CD8-positive, alpha-beta memory T cell (primary cell): Measurements from ENCODE around the gene DIP2A. TPM values are rescaled to one million over a fixed set of nuclear protein-coding genes. Genes with fewer than 3 reads are reported as not detected.

Experiments
- CTCF ChIA-PET: fragments of 350-600 bp; sonication (Branson Sonifier 250); formaldehyde crosslinking; loops from one replicate; lab custom pipeline; 2021; ENCODE audit warnings: antibody characterized with exemption; lab: Charles Lee
- POLR2A ChIA-PET: fragments of 350-600 bp; sonication (Branson Sonifier 250); formaldehyde crosslinking; loops from one replicate; lab custom pipeline; 2021; ENCODE audit warnings: antibody characterized with exemption; lab: Charles Lee
- DNase-seq, 5 donors: peaks; one replicate each; pipeline versions ENCODE4 v3.0.0 to v3.0.0-alpha.2; 2020 to 2022; ENCODE audit warnings: mixed read lengths in 1 of 5
- H3K27ac ChIP-seq: one replicate; pipeline ENCODE4 v1.7.0; 2013; ENCODE audit warnings: low read depth, mild to moderate bottlenecking, low read length, moderate library complexity
- H3K27me3 ChIP-seq: 2 replicates; pipeline ENCODE4 v1.7.0; 2013; ENCODE audit warnings: low read length, mild to moderate bottlenecking; ENCODE audit not compliant: insufficient read depth, poor library complexity, severe bottlenecking
- H3K36me3 ChIP-seq: 2 replicates; pipeline ENCODE4 v1.7.0; 2013; ENCODE audit warnings: mild to moderate bottlenecking, low read length, moderate library complexity; ENCODE audit not compliant: insufficient read depth
- H3K4me1 ChIP-seq: 2 replicates; pipeline ENCODE4 v1.7.0; 2013; ENCODE audit warnings: mild to moderate bottlenecking, low read length, moderate library complexity; ENCODE audit not compliant: insufficient read depth
- H3K4me3 ChIP-seq: 2 replicates; pipeline ENCODE4 v1.7.0; 2013; ENCODE audit warnings: mild to moderate bottlenecking, low read length
- H3K9me3 ChIP-seq: 2 replicates; pipeline ENCODE4 v1.7.0; 2013; ENCODE audit warnings: mild to moderate bottlenecking, low read length
- H3K27ac Mint-ChIP-seq, 8 donors: one replicate each; pipeline ENCODE4 v1.8.0; 2020 to 2021; ENCODE audit warnings: mixed read lengths in 8 of 8, mild to moderate bottlenecking in 6 of 8, inconsistent platforms in 3 of 8, moderate library complexity in 3 of 8
- H3K27me3 Mint-ChIP-seq, 2 donors: one replicate each; pipeline ENCODE4 v1.8.0; 2020 to 2021; ENCODE audit warnings: mixed read lengths in 2 of 2, mild to moderate bottlenecking in 1 of 2, moderate library complexity in 1 of 2
- H3K36me3 Mint-ChIP-seq, 3 donors: one replicate each; pipeline ENCODE4 v1.8.0; 2020 to 2021; ENCODE audit warnings: mixed read lengths in 3 of 3, inconsistent platforms in 1 of 3, mild to moderate bottlenecking in 1 of 3
- H3K4me1 Mint-ChIP-seq, 3 donors: one replicate each; pipeline ENCODE4 v1.8.0; 2020 to 2021; ENCODE audit warnings: mixed read lengths in 3 of 3, inconsistent platforms in 1 of 3, mild to moderate bottlenecking in 1 of 3
- H3K4me3 Mint-ChIP-seq, 7 donors: one replicate each; pipeline ENCODE4 v1.8.0; 2020 to 2021; ENCODE audit warnings: mixed read lengths in 7 of 7, mild to moderate bottlenecking in 6 of 7, moderate library complexity in 4 of 7, inconsistent platforms in 2 of 7
- H3K9me3 Mint-ChIP-seq, 5 donors: one replicate each; pipeline ENCODE4 v1.8.0; 2020 to 2022; ENCODE audit warnings: mixed read lengths in 5 of 5, mild to moderate bottlenecking in 3 of 5, moderate library complexity in 2 of 5, inconsistent platforms in 1 of 5
- polyA plus RNA-seq: library from polyadenylated mRNA; unstranded; fragments of 300-500 nt; fragmentation: Illumina TruSeq; gene quantifications from one replicate; pipeline ENCODE4 v1.2.3, GENCODE V29; 2021
- total RNA-seq, 2 experiments: library from RNA; stranded (reverse); gene quantifications; one replicate each; pipeline ENCODE4 v1.2.3, GENCODE V29; 2021

Gene DIP2A
- total and polyA plus RNA-seq, 3 experiments from 2014 or later = 29.7 to 32.6 (median 29.9) TPM

GRCh38 chr21:46594276-46594675 lies 135.6 kb downstream of the DIP2A start:
- peaks cover 3% of the 10 kb centered on the region for H3K9me3 ChIP-seq
- H3K27me3 ChIP-seq = no peaks in the 10 kb centered on the region
- ChIA-PET CTCF (no interaction called here), POLR2A (no interaction called here)
- peaks cover 10 to 38% (median 35%) of the 10 kb centered on the region in 5 donors for H3K9me3 Mint-ChIP-seq
- H3K27ac Mint-ChIP-seq = no peak overlapping the region
- no peak for DNase-seq
- peaks cover 10% of the 10 kb centered on the region for H3K4me1 ChIP-seq
- H3K4me1 Mint-ChIP-seq = peaks cover 1 to 2% (median 2%) of the 10 kb centered on the region in 3 donors
- peaks cover 0 to 32% (median 0%) of the 10 kb centered on the region in 3 donors for H3K36me3 Mint-ChIP-seq
- no peak overlapping the region for H3K4me3 ChIP-seq
- no peaks in the 10 kb centered on the region for H3K36me3 ChIP-seq
- H3K4me3 Mint-ChIP-seq = no peak overlapping the region
- no peak overlapping the region for H3K27ac ChIP-seq
- no peaks in the 10 kb centered on the region for H3K27me3 Mint-ChIP-seq

DNA sequence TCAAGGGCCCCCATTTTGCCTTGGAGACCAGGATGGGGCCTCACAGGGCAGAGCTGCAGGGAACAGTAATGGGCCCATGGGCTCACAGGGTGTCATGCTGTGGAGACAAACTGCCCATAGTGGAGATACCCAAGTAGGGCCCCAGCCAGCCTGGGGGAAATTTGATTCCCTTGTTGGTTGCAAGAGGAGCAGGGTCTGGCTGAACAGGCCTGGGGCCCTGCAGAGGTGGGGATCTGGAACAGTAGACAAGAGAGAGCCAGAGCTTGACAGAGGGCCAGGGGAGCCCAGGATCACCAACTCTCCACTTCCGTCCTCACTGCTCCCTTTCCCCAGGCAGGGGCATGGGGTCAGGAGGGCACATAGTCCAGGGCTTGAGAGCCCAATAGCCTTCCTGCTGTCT lies 137.5 kb downstream of the DIP2A start:
- Histone ChIP-seq H3K4me3 (no peak overlapping the region), H3K27ac (no peak overlapping the region), H3K9me3 (peaks cover 3% of the 10 kb centered on the region), H3K36me3 (no peaks in the 10 kb centered on the region), H3K4me1 (peaks cover 13% of the 10 kb centered on the region), H3K27me3 (no peaks in the 10 kb centered on the region)
- H3K27ac Mint-ChIP-seq = no peak overlapping the region
- ChIA-PET CTCF (no interaction called here), POLR2A (no interaction called here)
- no peaks in the 10 kb centered on the region for H3K27me3 Mint-ChIP-seq
- H3K9me3 Mint-ChIP-seq = peaks cover 0 to 22% (median 19%) of the 10 kb centered on the region in 5 donors
- H3K36me3 Mint-ChIP-seq = peaks cover 0 to 14% (median 0%) of the 10 kb centered on the region in 3 donors
- peaks cover 0 to 12% (median 4%) of the 10 kb centered on the region in 3 donors for H3K4me1 Mint-ChIP-seq
- no peak overlapping the region for H3K4me3 Mint-ChIP-seq
- no peak for DNase-seq

DNA sequence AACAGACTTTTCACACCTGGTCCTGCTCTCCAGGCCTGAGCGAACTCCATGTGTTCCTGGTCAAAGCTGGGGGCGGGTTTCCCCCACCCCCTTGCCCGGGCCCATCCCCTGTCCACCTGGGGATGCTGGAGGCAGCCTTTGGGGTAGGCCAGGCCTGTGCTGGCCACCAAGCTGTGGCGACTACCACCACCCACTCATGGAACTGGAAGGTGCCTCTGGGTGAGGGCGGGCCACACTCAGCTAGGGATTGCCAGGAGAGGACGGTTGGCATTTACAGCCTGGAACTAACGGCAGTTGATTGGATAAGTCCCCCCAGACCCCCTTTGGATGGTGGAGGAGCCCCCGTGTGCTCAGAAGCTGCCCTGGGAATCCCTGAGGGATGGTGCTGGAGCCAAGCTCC lies 138.3 kb downstream of the DIP2A start:
- CTCF ChIA-PET = no interaction called here
- peak overlapping the region in 1 of 8 donors; percentile 60 for H3K27ac Mint-ChIP-seq

GRCh38 chr21:46597896-46598343 lies 139.2 kb downstream of the DIP2A start:
- no peaks in the 10 kb centered on the region for H3K36me3 ChIP-seq
- Mint-ChIP-seq H3K9me3 (peaks cover 0 to 10% (median 4%) of the 10 kb centered on the region in 5 donors), H3K27ac (peak overlapping the region in 1 of 8 donors; percentile 54), H3K36me3 (peaks cover 0 to 9% (median 0%) of the 10 kb centered on the region in 3 donors), H3K4me1 (peaks cover 3 to 17% (median 8%) of the 10 kb centered on the region in 3 donors), H3K27me3 (no peaks in the 10 kb centered on the region), H3K4me3 (no peak overlapping the region)
- no peaks in the 10 kb centered on the region for H3K27me3 ChIP-seq
- peaks cover 13% of the 10 kb centered on the region for H3K4me1 ChIP-seq
- H3K4me3 ChIP-seq = no peak overlapping the region
- peaks cover 3% of the 10 kb centered on the region for H3K9me3 ChIP-seq
- DNase-seq = no peak
- POLR2A ChIA-PET = interaction anchor here (0.7 kb wide), 1 partner anchor 23 kb away, joined by 5 read pairs; no protein-coding TSS in a partner anchor
- no peak overlapping the region for H3K27ac ChIP-seq
- CTCF ChIA-PET = no interaction called here

More for the DNA sequence above, 138.3 kb downstream of the DIP2A start:
- Mint-ChIP-seq H3K36me3 (peaks cover 0 to 12% (median 0%) of the 10 kb centered on the region in 3 donors), H3K27me3 (no peaks in the 10 kb centered on the region), H3K9me3 (peaks cover 0 to 15% (median 12%) of the 10 kb centered on the region in 5 donors), H3K4me3 (no peak overlapping the region), H3K4me1 (peaks cover 0 to 12% (median 7%) of the 10 kb centered on the region in 3 donors)
- Histone ChIP-seq H3K36me3 (no peaks in the 10 kb centered on the region), H3K27me3 (no peaks in the 10 kb centered on the region), H3K4me3 (no peak overlapping the region), H3K27ac (no peak overlapping the region), H3K9me3 (peaks cover 3% of the 10 kb centered on the region), H3K4me1 (peaks cover 13% of the 10 kb centered on the region)
- POLR2A ChIA-PET = no interaction called here
- no peak for DNase-seq

GRCh38 chr21:46598581-46599572 lies 140.2 kb downstream of the DIP2A start:
- no peak overlapping the region for H3K27ac ChIP-seq
- Mint-ChIP-seq H3K4me3 (no peak overlapping the region), H3K9me3 (peaks cover 0 to 6% (median 0%) of the 10 kb centered on the region in 5 donors), H3K27me3 (no peaks in the 10 kb centered on the region), H3K27ac (peak overlapping the region in 1 of 8 donors; percentile 55), H3K36me3 (peaks cover 0 to 4% (median 0%) of the 10 kb centered on the region in 3 donors), H3K4me1 (peaks cover 3 to 17% (median 8%) of the 10 kb centered on the region in 3 donors)
- peaks cover 13% of the 10 kb centered on the region for H3K4me1 ChIP-seq
- ChIA-PET CTCF (no interaction called here), POLR2A (no interaction called here)
- peaks cover 3% of the 10 kb centered on the region for H3K9me3 ChIP-seq
- DNase-seq = no peak
- H3K36me3 ChIP-seq = no peaks in the 10 kb centered on the region
- no peaks in the 10 kb centered on the region for H3K27me3 ChIP-seq
- H3K4me3 ChIP-seq = no peak overlapping the region

- H3K9me3 Mint-ChIP-seq = peaks cover 0 to 3% (median 0%) of the 10 kb centered on the region in 5 donors
- Histone ChIP-seq H3K27me3 (no peaks in the 10 kb centered on the region), H3K4me3 (no peak overlapping the region), H3K9me3 (no peaks in the 10 kb centered on the region), H3K4me1 (peaks cover 24% of the 10 kb centered on the region), H3K27ac (no peak overlapping the region), H3K36me3 (no peaks in the 10 kb centered on the region)
- H3K36me3 Mint-ChIP-seq = no peaks in the 10 kb centered on the region
- H3K27ac Mint-ChIP-seq = peak overlapping the region in 6 of 8 donors; percentile 11 to 75 (median 52)
- peaks cover 14 to 28% (median 20%) of the 10 kb centered on the region in 3 donors for H3K4me1 Mint-ChIP-seq
- H3K4me3 Mint-ChIP-seq = no peak overlapping the region
- ChIA-PET CTCF (no interaction called here), POLR2A (no interaction called here)
- H3K27me3 Mint-ChIP-seq = no peaks in the 10 kb centered on the region
- DNase-seq = no peak
Measured at GRCh38 chr21:46600305-46600704, 141.6 kb downstream of the DIP2A start.

GRCh38 chr21:46600978-46601377 lies 142.3 kb downstream of the DIP2A start:
- H3K4me1 Mint-ChIP-seq = peaks cover 21 to 35% (median 27%) of the 10 kb centered on the region in 3 donors
- no peak overlapping the region for H3K27ac ChIP-seq
- POLR2A ChIA-PET = no interaction called here

GRCh38 chr21:46603228-46603627 lies 144.5 kb downstream of the DIP2A start:
- H3K9me3 ChIP-seq = no peaks in the 10 kb centered on the region
- no peaks in the 10 kb centered on the region for H3K27me3 ChIP-seq
- ChIA-PET POLR2A (no interaction called here), CTCF (no interaction called here)
- peak overlapping the region in 2 of 7 donors; percentile 28 to 60 for H3K4me3 Mint-ChIP-seq
- H3K36me3 Mint-ChIP-seq = no peaks in the 10 kb centered on the region
- no peaks in the 10 kb centered on the region for H3K27me3 Mint-ChIP-seq
- no peak overlapping the region for H3K27ac Mint-ChIP-seq
- H3K27ac ChIP-seq = no peak overlapping the region
- peaks cover 50% of the 10 kb centered on the region for H3K4me1 ChIP-seq
- H3K36me3 ChIP-seq = no peaks in the 10 kb centered on the region
- peaks cover 40 to 56% (median 49%) of the 10 kb centered on the region in 3 donors for H3K4me1 Mint-ChIP-seq
- H3K9me3 Mint-ChIP-seq = no peaks in the 10 kb centered on the region
- no peak overlapping the region for H3K4me3 ChIP-seq
- DNase-seq = no peak

More at GRCh38 chr21:46600978-46601377, 142.3 kb downstream of the DIP2A start:
- H3K4me3 ChIP-seq = no peak overlapping the region
- H3K9me3 ChIP-seq = no peaks in the 10 kb centered on the region
- no peaks in the 10 kb centered on the region for H3K27me3 Mint-ChIP-seq
- peak overlapping the region in 3 of 8 donors; percentile 63 to 81 (median 71) for H3K27ac Mint-ChIP-seq
- H3K4me3 Mint-ChIP-seq = no peak overlapping the region
- CTCF ChIA-PET = no interaction called here
- no peaks in the 10 kb centered on the region for H3K36me3 ChIP-seq
- DNase-seq = no peak
- peaks cover 30% of the 10 kb centered on the region for H3K4me1 ChIP-seq
- no peaks in the 10 kb centered on the region for H3K27me3 ChIP-seq
- no peaks in the 10 kb centered on the region for H3K36me3 Mint-ChIP-seq
- no peaks in the 10 kb centered on the region for H3K9me3 Mint-ChIP-seq
